Activated CD8-positive, alpha-beta memory T cell treated with anti-CD3 and anti-CD28 coated beads, Interleukin-2, amount 50 U/mL, for 4 hours (primary cell): Measurements from ENCODE around the gene MICAL3.
"Not testable (repeated sequence)": the region's sequence is repeated elsewhere in the genome, so short reads cannot be mapped to it uniquely, and the experiment has no call there.

Experiments used
- DNase-seq: peaks from one replicate; pipeline ENCODE4 v3.0.0-alpha.2; 2020

MICAL3 gene

DNA sequence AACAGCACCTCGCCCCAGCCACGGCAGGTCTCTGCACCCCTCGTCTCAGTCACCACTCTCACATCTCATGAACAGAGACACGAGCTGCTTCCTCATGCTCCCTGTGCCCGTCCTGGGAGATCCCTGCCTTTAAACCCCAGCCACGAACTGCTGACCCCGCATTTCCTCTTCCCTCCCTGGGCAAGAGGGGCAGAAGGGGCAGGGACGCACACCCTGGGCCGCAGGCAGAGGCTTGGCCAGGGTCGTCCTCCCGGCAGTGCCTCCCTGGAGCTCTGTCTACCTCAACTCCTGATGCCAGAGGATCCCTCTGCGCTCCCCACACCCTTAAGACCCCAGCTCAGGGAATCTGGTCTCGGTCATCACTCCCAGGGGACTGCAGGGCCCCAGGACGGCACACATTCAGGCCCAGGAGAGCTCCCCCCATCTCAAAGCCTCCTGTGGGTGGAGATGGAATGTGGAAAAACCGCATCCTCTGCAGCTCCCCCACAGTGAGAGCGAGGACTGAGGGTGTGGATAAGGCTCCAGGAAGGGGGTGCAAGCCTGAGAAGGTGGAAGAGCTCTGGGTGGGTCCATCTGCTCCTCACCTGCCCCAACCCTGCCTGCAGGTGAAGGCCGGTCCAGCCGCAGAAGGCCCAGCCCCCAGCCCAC lies 251.3 kb downstream of the MICAL3 start:
- DNase-seq = no peak

- DNase-seq = no peak
These were observed 252.0 kb downstream of the MICAL3 start for GRCh38 chr22:17772249-17772957.

- no peak for DNase-seq
These were observed 253.9 kb downstream of the MICAL3 start for GRCh38 chr22:17770180-17771077.

DNA sequence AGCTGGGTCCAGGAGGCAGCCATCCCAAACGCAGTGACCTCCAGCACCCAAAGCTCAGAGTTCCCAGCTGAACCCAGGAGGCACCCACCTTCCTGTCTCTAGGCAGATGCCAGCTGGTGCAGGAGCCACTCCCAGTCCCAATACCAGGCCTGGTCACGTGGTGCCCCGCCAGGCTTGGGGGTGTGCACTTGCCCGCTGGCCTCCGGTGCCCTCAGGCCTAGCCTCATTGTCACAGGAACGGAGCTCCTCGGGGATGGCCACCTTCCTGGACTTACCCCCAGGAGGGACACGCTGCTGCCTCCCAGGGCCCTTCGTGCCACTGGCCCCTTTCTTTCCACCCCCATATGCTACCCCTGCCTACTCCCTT lies 254.7 kb downstream of the MICAL3 start:
- DNase-seq = no peak

GRCh38 chr22:17769013-17769715 lies 255.2 kb downstream of the MICAL3 start:
- DNase-seq = no peak

DNA sequence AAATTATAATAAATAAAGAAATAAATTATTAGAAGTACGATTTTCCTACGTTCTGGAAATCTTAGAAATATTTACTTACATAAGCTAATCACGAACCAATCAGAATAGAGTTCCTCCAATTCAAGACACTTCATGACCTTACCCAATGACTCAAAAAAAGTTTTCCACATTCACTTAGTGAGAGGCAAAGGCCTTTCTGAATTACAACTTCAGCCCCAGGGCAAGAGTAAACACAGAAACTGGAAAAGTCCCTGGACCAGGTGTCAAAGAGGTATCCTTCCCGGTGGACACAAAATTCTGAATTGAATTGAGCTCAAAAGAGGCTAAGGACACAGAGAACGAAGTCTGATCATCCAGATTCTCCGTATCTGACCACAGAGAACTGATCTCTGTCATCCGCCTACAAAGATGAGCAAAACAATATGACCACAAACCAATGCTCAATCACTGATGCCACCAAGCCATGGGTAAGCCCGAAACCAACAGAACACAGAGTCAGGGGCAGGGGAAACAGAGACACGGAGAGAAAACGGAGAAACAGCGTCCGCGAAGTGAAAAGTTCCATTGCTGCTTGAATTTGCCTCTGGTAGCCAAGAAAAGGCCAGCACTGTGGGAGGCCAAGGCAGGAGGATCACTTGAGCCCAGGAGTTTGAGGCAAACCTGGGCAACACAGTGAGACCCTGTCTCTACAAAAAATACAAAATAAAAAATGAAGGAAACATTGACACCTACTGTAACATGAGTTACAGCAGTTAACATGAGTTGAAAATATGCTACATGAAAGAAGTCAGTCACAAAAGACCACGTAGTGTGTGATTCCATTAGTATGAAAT lies 256.9 kb downstream of the MICAL3 start:
- DNase-seq = peak; percentile 51

DNA sequence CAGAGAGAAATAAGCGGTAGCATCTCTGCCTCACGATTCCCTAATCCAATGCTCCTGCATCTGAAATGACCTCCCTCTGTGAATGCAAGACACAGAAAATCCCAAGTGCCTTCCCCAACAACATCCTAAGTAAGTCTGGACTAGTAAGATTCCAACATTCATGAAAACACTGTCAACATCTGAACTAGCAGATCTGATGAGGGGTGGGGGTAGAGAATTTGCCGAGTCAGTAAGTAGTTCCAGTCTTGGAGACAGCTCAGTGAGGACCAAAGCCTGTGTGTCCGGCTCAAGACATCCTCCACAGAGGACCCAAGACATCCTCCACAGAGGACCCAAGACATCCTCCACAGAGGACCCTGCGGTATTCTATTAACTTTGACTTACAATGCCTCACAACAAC lies 259.5 kb downstream of the MICAL3 start:
- not testable (repeated sequence) for DNase-seq

DNA sequence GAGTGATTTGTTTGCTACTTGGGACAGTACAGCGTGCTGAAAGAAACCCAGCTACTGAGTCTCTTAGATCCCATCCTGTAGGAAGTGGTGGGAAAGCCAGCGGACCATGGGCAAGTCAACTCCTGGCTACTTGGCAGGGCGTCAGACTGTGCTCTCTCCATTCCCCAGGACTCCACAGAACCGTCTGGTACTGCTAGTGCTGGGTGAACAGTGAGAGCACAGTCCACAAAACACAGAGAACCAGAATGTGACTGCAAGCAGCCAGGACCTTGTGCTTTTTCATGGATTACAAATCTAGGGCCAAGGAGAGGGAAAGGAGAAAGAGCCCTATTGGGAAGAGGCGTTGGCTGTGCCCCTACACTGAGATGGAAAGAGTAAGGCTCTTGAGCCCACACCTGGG lies 260.3 kb downstream of the MICAL3 start:
- no peak for DNase-seq

- DNase-seq = not testable (repeated sequence)
These were observed 260.9 kb downstream of the MICAL3 start for GRCh38 chr22:17763442-17763841.

GRCh38 chr22:17761138-17761488 lies 263.2 kb downstream of the MICAL3 start:
- no peak for DNase-seq

- DNase-seq = peak; percentile 41
These were observed 270.0 kb downstream of the MICAL3 start for GRCh38 chr22:17754233-17754925.

- no peak for DNase-seq
These were observed 270.9 kb downstream of the MICAL3 start for GRCh38 chr22:17753401-17753989.

DNA sequence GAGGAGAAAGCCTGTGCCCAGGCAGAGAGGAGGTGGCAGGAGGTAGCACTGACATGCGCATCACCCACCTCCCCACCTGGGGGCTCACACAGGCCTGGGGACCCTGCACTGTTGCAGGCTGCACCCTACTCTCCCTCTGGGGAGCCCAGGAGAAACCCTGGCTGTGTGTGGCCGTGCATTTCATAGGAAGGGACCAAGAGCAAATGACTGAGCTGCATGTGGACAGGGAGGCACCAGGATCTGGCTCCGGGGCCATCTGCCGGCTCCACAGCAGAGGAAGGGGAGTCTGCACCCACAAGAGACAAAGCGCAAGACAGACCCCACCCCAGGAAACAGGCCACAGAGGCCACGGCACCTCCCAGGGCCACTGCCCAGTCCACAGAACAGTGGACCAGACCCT lies 272.8 kb downstream of the MICAL3 start:
- DNase-seq = no peak

- no peak for DNase-seq
These were observed 274.6 kb downstream of the MICAL3 start for GRCh38 chr22:17749605-17750395.

DNA sequence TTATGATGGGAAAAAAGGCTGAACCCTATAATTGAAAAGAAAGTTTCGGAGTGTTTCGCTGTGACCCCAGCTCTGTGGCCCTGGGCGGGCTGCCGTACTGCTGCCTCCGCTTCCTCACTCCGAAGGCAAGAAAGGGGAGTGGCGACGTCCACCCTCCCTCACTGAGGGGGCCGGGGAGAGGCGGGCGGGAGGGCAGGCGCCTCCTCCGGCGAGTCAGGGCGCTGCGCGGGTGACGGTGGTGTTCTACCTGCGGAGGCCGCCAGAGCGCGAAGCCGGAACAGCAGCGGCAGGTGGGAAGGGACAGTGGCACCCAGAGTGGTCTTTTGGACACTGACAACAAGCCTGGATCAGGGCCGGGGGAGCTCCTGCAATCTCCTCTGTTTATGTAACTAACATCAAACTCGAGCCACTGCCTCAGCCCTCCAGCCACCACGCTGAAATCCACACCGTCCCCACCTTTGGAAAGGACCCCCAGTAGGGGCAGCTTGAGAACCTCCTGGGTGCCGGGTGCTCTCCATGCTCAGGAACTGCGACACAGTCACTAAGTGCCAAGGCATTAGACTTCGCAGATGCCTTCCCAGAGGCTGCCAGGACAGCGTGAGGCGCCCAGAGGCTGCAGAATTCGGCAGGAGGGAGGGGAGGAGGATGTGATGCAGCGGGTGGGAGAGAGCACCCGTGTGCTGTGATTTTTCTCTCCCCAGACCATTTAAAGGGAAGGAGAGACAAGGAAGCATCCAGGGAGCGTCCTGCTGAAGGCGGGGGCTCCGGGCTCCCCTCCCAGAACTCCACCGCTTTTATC lies 275.6 kb downstream of the MICAL3 start:
- DNase-seq = no peak

- no peak for DNase-seq
These were observed 277.4 kb downstream of the MICAL3 start for GRCh38 chr22:17746916-17747315.

GRCh38 chr22:17744430-17744829 lies 279.9 kb downstream of the MICAL3 start:
- no peak for DNase-seq

- no peak for DNase-seq
These were observed 280.5 kb downstream of the MICAL3 start for GRCh38 chr22:17743661-17744411.

DNA sequence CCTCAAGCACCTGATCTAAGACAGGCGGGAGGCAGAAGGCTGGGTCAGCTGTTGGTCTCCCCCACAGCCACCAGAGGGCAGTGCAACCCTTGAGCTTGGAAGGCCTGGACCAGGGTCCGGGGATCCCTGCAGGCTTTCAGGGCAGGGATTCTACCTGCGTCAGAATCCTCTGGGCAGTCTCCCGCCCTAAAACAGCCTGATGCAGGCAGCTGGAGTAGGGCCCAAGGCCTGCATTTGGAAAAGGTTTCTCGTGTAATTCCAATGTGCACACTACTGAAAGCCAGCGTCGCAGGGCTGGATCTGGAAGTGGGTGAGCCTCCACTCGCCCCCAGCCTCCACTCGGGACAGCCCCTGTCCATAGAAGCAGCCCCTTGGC lies 281.8 kb downstream of the MICAL3 start:
- peak; percentile 70 for DNase-seq
